SK-N-SH (cell line): ENCODE results near the gene SLC12A7. TPM values are rescaled to one million over a fixed set of nuclear protein-coding genes. Genes with fewer than 3 reads are reported as not detected.

Experiments
- CTCF ChIA-PET: fragments of 300-600, 350-600 bp; formaldehyde crosslinking; extraction: SDS; loops from one replicate; lab custom pipeline; 2021; lab: Yijun Ruan, JAX
- POLR2A ChIA-PET: fragments of 350-600 bp; sonication (Branson Sonifier 250); formaldehyde crosslinking; extraction: SDS; loops from one replicate; lab custom pipeline; 2020; ENCODE audit warnings: antibody characterized with exemption, inconsistent platforms; lab: Yijun Ruan, JAX
- DNase-seq: peaks from one replicate; pipeline ENCODE4 v3.0.0; 2012
- H2AFZ ChIP-seq: fragments of 200-600 bp; sonication (generic); 2 replicates; pipeline ENCODE4 v1.8.1; 2016; ENCODE audit warnings: antibody characterized with exemption, mild to moderate bottlenecking, low read depth
- H3F3A ChIP-seq: fragments of 200-600 bp; sonication (generic); replicated peaks from 2 replicates; pipeline ENCODE3; 2016; ENCODE audit warnings: antibody characterized with exemption, mild to moderate bottlenecking; ENCODE audit not compliant: insufficient read depth
- H3K27ac ChIP-seq, 2 experiments: fragments of 200-500 bp in 1 of 2; fragments of 200-600 bp in 1 of 2; sonication (Bioruptor generic) in 1 of 2; sonication (generic), shearing (Covaris generic) in 1 of 2; 2 replicates each; pipeline versions ENCODE4 v1.5.1 to v1.6.1; 2014 to 2016; ENCODE audit warnings: low read depth in 2 of 2, inconsistent platforms in 1 of 2, low read length in 1 of 2, mild to moderate bottlenecking in 1 of 2, mixed read lengths in 1 of 2
- H3K27me3 ChIP-seq: fragments of 200-600 bp; sonication (generic), shearing (Covaris generic); 2 replicates; pipeline ENCODE4 v1.6.1; 2016; ENCODE audit warnings: mixed run types; ENCODE audit not compliant: insufficient read depth
- H3K36me3 ChIP-seq, 2 experiments: fragments of 200-500 bp in 1 of 2; fragments of 200-600 bp in 1 of 2; sonication (Bioruptor generic) in 1 of 2; sonication (generic) in 1 of 2; replicated peaks in 1 of 2; 2 replicates each; pipeline versions ENCODE3 to v1.5.1; 2014 to 2016; ENCODE audit warnings: low read length in 1 of 2, mild to moderate bottlenecking in 1 of 2; ENCODE audit not compliant: insufficient read depth in 2 of 2, control insufficient read depth in 1 of 2
- H3K4me1 ChIP-seq, 2 experiments: fragments of 200-500 bp in 1 of 2; fragments of 200-600 bp in 1 of 2; sonication (Bioruptor generic) in 1 of 2; sonication (generic), shearing (Covaris generic) in 1 of 2; 2 replicates each; pipeline versions ENCODE4 v1.5.1 to v1.6.1; 2014 to 2016; ENCODE audit warnings: low read depth in 1 of 2, low read length in 1 of 2, mixed run types in 1 of 2; ENCODE audit not compliant: insufficient read depth in 2 of 2, control insufficient read depth in 1 of 2
- H3K4me2 ChIP-seq: fragments of 200-600 bp; sonication (generic), shearing (Covaris generic); 2 replicates; pipeline ENCODE4 v1.6.1; 2017; ENCODE audit warnings: mixed run types
- H3K4me3 ChIP-seq, 2 experiments: fragments of 200-500 bp in 1 of 2; fragments of 200-600 bp in 1 of 2; sonication (Bioruptor generic) in 1 of 2; sonication (generic), shearing (Covaris generic) in 1 of 2; 2 replicates each; pipeline versions ENCODE4 v1.5.1 to v1.8.1; 2014 to 2016; ENCODE audit warnings: low read depth in 2 of 2, inconsistent platforms in 1 of 2, low read length in 1 of 2, mild to moderate bottlenecking in 1 of 2, mixed read lengths in 1 of 2, moderate library complexity in 1 of 2
- H3K79me2 ChIP-seq: fragments of 200-600 bp; sonication (generic); 2 replicates; pipeline ENCODE4 v1.8.1; 2017; ENCODE audit warnings: mild to moderate bottlenecking; ENCODE audit not compliant: insufficient read depth
- H3K9ac ChIP-seq: fragments of 200-600 bp; sonication (generic); 2 replicates; pipeline ENCODE4 v1.6.1; 2017; ENCODE audit warnings: mixed run types
- H3K9me2 ChIP-seq: fragments of 200-600 bp; sonication (generic); 2 replicates; pipeline ENCODE4 v1.6.1; 2017; ENCODE audit warnings: mixed run types
- H3K9me3 ChIP-seq: fragments of 200-600 bp; sonication (generic); 2 replicates; pipeline ENCODE4 v1.6.1; 2017; ENCODE audit warnings: mixed run types, mild to moderate bottlenecking, moderate library complexity
- H4K20me1 ChIP-seq: fragments of 200-600 bp; sonication (generic); 2 replicates; pipeline ENCODE4 v1.6.1; 2017; ENCODE audit warnings: mild to moderate bottlenecking, mixed run types; ENCODE audit not compliant: insufficient read depth
- FOSL2 ChIP-seq: IDR thresholded peaks from 2 replicates; pipeline ENCODE4 v1.4.0; 2012; ENCODE audit warnings: low read depth, mild to moderate bottlenecking, moderate library complexity, borderline replicate concordance
- FOXJ3 ChIP-seq: sonication (generic); formaldehyde crosslinking; IDR thresholded peaks from 2 replicates; pipeline ENCODE4 v1.5.1; 2020; ENCODE audit warnings: mild to moderate bottlenecking, missing genetic modification reagents
- FOXM1 ChIP-seq: IDR thresholded peaks from 2 replicates; pipeline ENCODE4 v1.4.0; 2012; ENCODE audit warnings: low read depth, mild to moderate bottlenecking
- JUND ChIP-seq: IDR thresholded peaks from 2 replicates; pipeline ENCODE4 v1.4.0; 2012
- MAX ChIP-seq: IDR thresholded peaks from 2 replicates; pipeline ENCODE4 v1.4.0; 2012; ENCODE audit warnings: low read depth
- MXI1 ChIP-seq: IDR thresholded peaks from 2 replicates; pipeline ENCODE4 v1.6.1; 2012; ENCODE audit warnings: mild to moderate bottlenecking, low read depth, low read length, improper control_type of control experiment
- NFIC ChIP-seq: IDR thresholded peaks from 2 replicates; pipeline ENCODE4 v1.4.0; 2012; ENCODE audit warnings: borderline replicate concordance
- POLR2AphosphoS5 ChIP-seq: IDR thresholded peaks from 2 replicates; pipeline ENCODE4 v1.6.1; 2012; ENCODE audit warnings: low read depth, low read length
- RXRA ChIP-seq: IDR thresholded peaks from 2 replicates; pipeline ENCODE4 v1.4.0; 2012; ENCODE audit warnings: low read depth, mild to moderate bottlenecking, borderline replicate concordance
- SIN3A ChIP-seq: IDR thresholded peaks from 2 replicates; pipeline ENCODE4 v1.6.1; 2012; ENCODE audit warnings: low read depth, mild to moderate bottlenecking, low read length, moderate library complexity, borderline replicate concordance
- TAF1 ChIP-seq: IDR thresholded peaks from 2 replicates; pipeline ENCODE4 v1.6.1; 2012; ENCODE audit warnings: low read depth, mild to moderate bottlenecking, low read length, moderate library complexity, borderline replicate concordance
- TEAD4 ChIP-seq: IDR thresholded peaks from 2 replicates; pipeline ENCODE4 v1.4.0; 2012; ENCODE audit warnings: mild to moderate bottlenecking, borderline replicate concordance; ENCODE audit not compliant: insufficient read depth
- WGBS: methylation state at CpG from one replicate; pipeline ENCODE4 v1.1.6; 2017; ENCODE audit warnings: low lambda C conversion rate; 5-methylcytosine and 5-hydroxymethylcytosine counted together
- polyA plus RNA-seq, 3 experiments: library from polyadenylated mRNA; depleted of rRNA; stranded (reverse); fragments of >200 nt; gene quantifications; 2 replicates each; pipeline ENCODE4 v1.2.3, GENCODE V29; 2012
- TF ChIP-seq, protein P1 (sequence below): fragments of 200-600 bp; sonication (generic); IDR thresholded peaks from 2 replicates; pipeline ENCODE4 v1.6.1; 2017; ENCODE audit warnings: antibody characterized with exemption, mild to moderate bottlenecking, moderate library complexity
- TF ChIP-seq, protein P2 (sequence below): fragments of 150-350 bp; IDR thresholded peaks from 2 replicates; pipeline ENCODE4 v1.6.1; 2016; ENCODE audit warnings: mild to moderate bottlenecking, low read depth, low read length
- TF ChIP-seq, protein P3 (sequence below): IDR thresholded peaks from 2 replicates; pipeline ENCODE4 v1.6.1; 2012; ENCODE audit warnings: mild to moderate bottlenecking, low read depth, low read length, moderate library complexity

Gene SLC12A7
- polyA plus RNA-seq, 1 of the 3 experiments (the other 2 are of a cell fraction) = 2.6 TPM

DNA sequence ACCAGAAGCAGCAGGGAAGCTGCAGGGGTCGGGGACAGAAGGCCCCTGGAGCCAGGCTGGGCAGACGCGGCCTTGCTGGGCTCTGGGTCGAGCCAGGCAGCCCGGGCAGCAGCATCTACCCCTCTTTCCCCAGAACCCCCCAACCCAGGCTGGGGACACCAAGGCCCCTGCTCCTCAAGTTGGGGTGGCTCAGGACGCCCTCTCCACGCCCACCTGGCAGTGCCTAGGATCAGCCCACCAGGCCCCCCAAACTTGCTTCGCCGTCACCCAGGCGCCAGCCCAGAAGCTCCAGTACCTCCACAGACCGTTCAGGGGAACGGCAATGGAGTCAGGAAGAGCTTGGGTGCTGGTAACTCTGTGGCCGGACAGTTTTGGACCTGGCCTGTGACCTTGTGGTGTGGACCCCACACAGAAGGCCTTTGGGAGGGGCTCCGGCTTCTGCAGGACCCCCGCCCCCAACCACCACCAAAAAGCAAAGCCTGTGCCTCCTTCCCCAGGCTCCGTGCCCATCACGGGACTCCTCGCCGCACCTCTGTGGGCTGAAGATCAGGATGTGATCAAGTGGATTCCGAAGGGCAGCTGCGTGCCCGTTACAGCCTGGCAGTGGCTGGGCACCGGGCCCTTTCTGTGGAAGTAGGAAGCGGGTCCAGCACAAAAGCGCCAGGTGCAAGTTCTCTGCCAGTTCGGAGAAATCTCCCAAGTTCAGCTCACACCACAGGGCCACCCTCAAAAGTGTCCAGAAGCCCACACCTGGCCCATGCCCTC lies 2.1 kb downstream of the SLC12A7 start:
- Histone ChIP-seq H3K9ac (no peak overlapping the region), H3K27ac (no peak overlapping the region), H3F3A (no peaks in the 10 kb centered on the region), H4K20me1 (no peaks in the 10 kb centered on the region), H3K36me3 (no peaks in the 10 kb centered on the region), H2AFZ (no peak overlapping the region), H3K4me1 (peaks cover 0 to 2% of the 10 kb centered on the region in 2 experiments; a peak in 1 of 4 replicates), H3K9me3 (no peaks in the 10 kb centered on the region), H3K9me2 (no peaks in the 10 kb centered on the region), H3K27me3 (no peaks in the 10 kb centered on the region), H3K79me2 (no peaks in the 10 kb centered on the region), H3K4me2 (no peak overlapping the region), H3K4me3 (no peak overlapping the region)
- DNase-seq = no peak
- TF ChIP-seq TAF1 = no peak
- no peak for TF ChIP-seq RXRA
- TF ChIP-seq, protein P1, sequence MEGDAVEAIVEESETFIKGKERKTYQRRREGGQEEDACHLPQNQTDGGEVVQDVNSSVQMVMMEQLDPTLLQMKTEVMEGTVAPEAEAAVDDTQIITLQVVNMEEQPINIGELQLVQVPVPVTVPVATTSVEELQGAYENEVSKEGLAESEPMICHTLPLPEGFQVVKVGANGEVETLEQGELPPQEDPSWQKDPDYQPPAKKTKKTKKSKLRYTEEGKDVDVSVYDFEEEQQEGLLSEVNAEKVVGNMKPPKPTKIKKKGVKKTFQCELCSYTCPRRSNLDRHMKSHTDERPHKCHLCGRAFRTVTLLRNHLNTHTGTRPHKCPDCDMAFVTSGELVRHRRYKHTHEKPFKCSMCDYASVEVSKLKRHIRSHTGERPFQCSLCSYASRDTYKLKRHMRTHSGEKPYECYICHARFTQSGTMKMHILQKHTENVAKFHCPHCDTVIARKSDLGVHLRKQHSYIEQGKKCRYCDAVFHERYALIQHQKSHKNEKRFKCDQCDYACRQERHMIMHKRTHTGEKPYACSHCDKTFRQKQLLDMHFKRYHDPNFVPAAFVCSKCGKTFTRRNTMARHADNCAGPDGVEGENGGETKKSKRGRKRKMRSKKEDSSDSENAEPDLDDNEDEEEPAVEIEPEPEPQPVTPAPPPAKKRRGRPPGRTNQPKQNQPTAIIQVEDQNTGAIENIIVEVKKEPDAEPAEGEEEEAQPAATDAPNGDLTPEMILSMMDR = no peak
- no peak for TF ChIP-seq POLR2AphosphoS5
- TF ChIP-seq, protein P2, sequence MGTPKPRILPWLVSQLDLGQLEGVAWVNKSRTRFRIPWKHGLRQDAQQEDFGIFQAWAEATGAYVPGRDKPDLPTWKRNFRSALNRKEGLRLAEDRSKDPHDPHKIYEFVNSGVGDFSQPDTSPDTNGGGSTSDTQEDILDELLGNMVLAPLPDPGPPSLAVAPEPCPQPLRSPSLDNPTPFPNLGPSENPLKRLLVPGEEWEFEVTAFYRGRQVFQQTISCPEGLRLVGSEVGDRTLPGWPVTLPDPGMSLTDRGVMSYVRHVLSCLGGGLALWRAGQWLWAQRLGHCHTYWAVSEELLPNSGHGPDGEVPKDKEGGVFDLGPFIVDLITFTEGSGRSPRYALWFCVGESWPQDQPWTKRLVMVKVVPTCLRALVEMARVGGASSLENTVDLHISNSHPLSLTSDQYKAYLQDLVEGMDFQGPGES = no peak
- TF ChIP-seq JUND = no peak
- TF ChIP-seq FOSL2 = no peak
- TF ChIP-seq, protein P3, sequence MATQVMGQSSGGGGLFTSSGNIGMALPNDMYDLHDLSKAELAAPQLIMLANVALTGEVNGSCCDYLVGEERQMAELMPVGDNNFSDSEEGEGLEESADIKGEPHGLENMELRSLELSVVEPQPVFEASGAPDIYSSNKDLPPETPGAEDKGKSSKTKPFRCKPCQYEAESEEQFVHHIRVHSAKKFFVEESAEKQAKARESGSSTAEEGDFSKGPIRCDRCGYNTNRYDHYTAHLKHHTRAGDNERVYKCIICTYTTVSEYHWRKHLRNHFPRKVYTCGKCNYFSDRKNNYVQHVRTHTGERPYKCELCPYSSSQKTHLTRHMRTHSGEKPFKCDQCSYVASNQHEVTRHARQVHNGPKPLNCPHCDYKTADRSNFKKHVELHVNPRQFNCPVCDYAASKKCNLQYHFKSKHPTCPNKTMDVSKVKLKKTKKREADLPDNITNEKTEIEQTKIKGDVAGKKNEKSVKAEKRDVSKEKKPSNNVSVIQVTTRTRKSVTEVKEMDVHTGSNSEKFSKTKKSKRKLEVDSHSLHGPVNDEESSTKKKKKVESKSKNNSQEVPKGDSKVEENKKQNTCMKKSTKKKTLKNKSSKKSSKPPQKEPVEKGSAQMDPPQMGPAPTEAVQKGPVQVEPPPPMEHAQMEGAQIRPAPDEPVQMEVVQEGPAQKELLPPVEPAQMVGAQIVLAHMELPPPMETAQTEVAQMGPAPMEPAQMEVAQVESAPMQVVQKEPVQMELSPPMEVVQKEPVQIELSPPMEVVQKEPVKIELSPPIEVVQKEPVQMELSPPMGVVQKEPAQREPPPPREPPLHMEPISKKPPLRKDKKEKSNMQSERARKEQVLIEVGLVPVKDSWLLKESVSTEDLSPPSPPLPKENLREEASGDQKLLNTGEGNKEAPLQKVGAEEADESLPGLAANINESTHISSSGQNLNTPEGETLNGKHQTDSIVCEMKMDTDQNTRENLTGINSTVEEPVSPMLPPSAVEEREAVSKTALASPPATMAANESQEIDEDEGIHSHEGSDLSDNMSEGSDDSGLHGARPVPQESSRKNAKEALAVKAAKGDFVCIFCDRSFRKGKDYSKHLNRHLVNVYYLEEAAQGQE = no peak
- ChIA-PET POLR2A (no interaction called here), CTCF (interaction anchor here (0.9 kb wide), 2 partner anchors 31 to 64 kb away, joined by 3 read pairs; no protein-coding TSS in a partner anchor)
- 97% methylated on average over 16 of the region's 26 CpGs for WGBS

- H3K4me3 ChIP-seq = no peak overlapping the region
- H3K27me3 ChIP-seq = no peaks in the 10 kb centered on the region
- H3K4me1 ChIP-seq = peaks cover 0 to 2% of the 10 kb centered on the region in 2 experiments; a peak in 1 of 4 replicates
- no peak overlapping the region for H3K9ac ChIP-seq
- H2AFZ ChIP-seq = no peak overlapping the region
- H3K36me3 ChIP-seq = no peaks in the 10 kb centered on the region
- ChIA-PET CTCF (interaction anchor here (1.3 to 1.4 kb wide), 2 partner anchors 32 to 58 kb away, joined by 5 to 7 read pairs; no protein-coding TSS in a partner anchor), POLR2A (no interaction called here)
- 91% methylated on average over 7 of the region's 11 CpGs for WGBS
- DNase-seq = no peak
- H4K20me1 ChIP-seq = no peaks in the 10 kb centered on the region
- no peaks in the 10 kb centered on the region for H3K9me3 ChIP-seq
- H3K4me2 ChIP-seq = no peak overlapping the region
- H3K27ac ChIP-seq = no peak overlapping the region
- no peaks in the 10 kb centered on the region for H3K9me2 ChIP-seq
- H3F3A ChIP-seq = no peaks in the 10 kb centered on the region
- no peaks in the 10 kb centered on the region for H3K79me2 ChIP-seq
- TF ChIP-seq TEAD4 (no peak), FOXJ3 (CRISPR knock-in tag) (no peak), TAF1 (no peak), FOXM1 (no peak), NFIC (no peak), RXRA (no peak), MXI1 (no peak), MAX (no peak), SIN3A (no peak), POLR2AphosphoS5 (no peak)
- TF ChIP-seq, protein P3 = no peak
These were observed 3.0 kb downstream of the SLC12A7 start for GRCh38 chr5:1108865-1109174.
